GM19193 (cell line): Measurements from ENCODE around the gene STK32C.

Source experiments
- POLR2A ChIP-seq: IDR thresholded peaks from 4 replicates; pipeline ENCODE4 v1.6.1; 2011; ENCODE audit not compliant: insufficient read depth, insufficient read length; ENCODE audit errors: extremely low read depth

STK32C gene

DNA sequence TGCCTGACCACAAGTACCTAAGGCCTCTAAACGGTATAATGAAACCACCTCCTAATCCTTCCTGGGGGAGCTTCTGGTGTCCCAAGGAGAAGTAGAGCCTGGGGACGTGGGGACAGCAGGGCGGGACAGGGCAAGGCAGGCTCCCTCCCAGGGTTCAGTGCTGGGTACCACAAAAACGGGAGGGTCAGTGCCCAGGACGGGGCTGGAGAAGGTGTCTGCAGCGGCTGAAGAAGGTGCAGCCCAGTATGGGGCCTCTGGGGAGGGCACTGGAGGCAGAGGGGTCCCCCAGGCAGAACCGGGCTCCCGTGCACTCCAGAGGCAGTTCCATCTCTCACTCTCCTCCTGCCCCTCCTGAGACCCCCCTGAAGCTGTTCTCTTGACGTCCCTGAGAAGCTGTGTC, 74.8 kb downstream of the STK32C start:
- no peak for TF ChIP-seq POLR2A

DNA sequence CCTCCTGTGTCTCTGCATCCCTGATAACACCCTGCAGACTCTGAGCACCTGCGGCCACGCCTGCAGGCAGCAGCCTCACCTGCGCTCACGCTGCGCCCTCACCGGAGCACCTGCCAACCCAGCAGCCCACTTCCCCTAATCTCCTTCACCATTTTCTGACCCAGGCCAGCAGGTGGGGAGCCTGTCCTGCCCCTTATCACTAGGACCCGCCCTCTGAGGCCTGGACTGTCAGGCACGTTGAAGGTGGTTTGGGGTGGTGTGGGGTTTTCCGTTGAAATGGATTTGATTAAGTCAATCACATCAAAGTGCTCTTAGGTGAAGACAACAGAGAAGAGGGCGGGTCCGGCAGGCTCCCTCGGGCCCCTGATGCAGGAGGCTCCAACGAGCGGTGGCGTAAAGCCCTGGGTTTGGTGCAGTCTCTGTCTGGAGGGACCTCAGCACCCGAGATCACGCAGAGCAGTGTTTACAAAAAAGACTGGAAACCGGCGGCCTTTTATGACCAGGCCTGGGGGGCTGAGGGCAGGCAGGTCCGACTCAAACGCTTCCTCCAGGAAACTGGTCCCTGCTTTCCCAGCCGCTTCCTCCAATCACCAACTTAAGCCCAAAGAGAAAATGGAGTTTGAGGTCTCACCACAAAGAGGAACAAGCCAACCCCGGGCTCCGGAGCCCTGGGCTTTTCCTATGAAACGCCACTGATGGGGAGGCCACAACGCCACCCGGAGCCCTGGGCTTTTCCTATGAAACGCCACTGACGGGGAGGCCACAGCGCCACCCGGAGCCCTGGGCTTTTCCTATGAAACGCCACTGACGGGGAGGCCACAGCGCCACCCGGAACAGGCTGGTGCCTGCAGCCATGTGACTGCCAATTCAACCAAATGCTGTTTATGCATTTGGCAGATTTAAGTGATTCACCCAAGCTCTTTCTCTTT, 75.5 kb downstream of the STK32C start:
- TF ChIP-seq POLR2A, result no peak

DNA sequence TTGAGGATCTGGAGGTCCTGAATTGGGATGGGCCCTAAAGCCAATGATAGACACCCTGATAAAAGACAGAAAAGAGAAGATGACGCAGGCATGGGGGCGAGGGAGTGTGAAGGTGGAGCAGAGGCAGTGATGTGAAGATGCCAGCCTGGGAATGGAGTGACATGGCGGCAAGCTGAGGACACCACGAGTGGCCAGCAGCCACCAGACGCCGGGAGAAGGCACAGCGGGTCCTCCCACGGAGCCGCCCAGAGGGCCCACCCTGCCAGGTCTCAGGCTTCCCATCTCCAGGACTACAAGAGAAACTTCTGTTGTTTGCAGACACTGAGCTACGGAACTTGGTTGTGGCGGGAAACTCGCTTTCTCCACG, 76.1 kb downstream of the STK32C start:
- no peak for TF ChIP-seq POLR2A

DNA sequence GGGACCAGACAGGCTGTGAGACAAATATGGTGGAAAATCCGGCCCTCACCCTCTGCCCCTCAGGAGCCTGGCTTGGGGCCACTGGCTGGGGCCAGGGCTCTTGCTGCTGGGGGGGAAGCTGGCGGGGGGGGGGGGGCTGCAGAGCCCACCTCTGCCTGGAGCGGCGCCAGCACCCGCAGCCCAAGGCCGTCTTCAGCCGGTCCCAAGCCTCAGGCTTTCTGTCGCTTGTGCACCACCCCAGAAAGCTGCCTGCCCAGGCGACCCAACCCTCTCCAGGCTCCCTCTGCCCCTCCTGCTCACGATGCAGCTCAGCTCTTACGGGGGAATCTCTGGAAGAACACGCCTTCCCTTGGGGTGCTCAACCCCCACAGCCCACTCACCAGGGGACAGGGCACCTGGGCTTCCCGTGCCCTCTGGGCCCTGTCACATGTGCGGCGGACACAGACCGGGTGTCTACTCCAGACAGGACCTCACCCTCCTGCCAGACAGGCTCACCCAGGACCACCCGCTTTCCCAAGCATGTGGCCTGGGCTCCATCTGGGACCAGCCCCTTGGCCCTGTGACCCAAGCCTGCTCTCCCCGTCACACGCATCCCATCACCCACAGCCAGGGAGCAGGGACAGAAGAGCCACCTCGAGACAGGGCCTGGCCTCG, 77.1 kb downstream of the STK32C start:
- no peak for TF ChIP-seq POLR2A

DNA sequence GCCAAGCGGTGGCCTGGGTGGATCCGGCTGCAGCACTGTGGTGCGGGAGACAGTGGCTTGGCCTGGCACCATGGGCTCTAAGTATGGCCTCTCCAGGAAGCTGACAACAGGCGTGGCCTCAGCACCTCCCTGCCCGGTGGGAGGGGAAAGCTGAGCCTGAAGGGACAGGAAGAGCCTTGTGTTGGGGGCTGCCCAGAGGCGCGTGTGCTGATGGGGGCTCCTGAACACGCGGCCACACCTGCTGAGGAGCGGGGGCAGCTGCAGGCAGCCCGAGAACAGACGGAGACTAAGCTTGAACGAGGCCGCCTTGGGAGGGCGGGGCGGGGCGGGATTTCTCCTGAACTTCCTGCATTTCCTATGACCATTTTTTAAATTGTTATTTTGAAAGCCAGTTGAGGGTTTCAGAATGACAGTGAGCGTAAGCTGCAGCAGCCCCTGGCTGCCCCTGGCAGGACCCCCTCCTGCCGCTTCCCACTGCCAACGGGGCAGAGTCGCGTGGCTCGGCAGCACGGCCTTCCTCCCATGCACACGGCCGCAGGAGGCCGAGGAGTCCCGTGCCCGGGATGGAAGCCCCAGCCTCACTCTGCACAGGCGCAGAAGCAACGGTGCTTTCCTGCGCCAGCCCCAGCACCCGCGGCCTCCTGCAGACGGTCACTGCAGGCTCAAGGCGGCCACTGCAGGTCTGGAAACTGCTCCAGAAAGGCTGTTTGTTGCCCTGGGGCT, 77.8 kb downstream of the STK32C start:
- peak; percentile 12 for TF ChIP-seq POLR2A

DNA sequence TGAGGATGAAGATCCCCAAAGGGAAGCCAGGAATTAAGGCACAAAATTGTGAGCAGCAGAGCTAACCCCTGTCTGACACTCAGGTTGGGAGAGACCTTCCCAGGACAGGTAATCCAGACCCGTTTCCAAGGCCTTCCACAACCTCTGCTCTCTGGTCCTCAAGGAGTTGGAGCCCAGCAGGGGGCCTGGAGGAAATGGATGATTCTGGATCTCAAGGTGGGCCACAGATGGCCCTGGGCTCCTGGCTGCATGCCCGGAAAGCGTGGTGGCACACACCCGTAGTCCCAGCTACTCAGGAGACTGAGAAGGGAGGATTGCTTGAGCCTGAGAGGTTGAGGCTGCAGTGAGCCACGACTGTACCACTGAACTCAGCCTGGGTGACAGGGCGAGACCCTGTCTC, 78.7 kb downstream of the STK32C start:
- no peak for TF ChIP-seq POLR2A

DNA sequence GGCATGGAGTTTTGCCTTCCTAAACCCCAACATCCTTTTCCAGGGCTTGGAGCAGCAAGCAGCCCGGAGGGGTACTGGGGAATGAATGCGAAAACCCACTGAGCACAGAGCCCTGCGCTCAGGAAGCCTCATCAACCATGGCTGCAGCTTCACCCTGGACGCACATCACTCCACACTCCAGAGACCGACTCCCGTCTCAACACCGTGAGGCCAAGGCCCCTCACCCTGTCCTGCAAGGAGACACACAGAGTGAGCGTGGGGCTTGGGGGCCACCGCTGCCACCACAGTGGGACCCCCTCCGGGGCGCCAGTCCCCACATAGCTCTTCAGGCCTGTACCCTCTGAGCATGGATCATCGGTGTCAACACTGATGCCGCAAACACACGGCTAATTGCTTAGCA, 79.1 kb downstream of the STK32C start:
- TF ChIP-seq POLR2A, result no peak

DNA sequence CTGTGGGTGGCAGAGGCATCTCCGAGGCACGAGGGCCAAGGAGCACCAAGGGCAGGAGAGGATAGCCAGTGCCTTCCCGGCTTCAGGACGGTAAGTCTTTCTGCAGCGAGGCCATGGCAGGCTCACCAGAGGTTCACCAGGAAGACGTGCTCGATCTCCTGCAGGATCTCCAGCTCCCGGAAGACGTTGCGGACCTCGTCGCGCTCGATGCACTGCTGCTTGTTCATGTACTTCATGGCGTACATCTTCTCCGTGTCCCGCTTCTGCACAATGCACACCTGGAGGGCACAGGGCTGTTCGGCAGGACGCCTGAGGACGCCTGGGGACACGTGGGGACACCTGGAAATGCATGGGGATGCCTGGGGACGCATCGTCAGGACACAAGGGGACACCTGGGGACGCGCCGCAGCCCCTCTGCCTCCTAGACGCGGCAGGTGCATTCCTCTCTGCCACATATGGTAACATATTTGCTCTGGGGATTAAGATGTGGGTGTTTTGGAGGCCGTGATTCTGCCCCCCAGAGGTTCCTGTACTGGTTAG, 79.8 kb downstream of the STK32C start:
- TF ChIP-seq POLR2A, result no peak

DNA sequence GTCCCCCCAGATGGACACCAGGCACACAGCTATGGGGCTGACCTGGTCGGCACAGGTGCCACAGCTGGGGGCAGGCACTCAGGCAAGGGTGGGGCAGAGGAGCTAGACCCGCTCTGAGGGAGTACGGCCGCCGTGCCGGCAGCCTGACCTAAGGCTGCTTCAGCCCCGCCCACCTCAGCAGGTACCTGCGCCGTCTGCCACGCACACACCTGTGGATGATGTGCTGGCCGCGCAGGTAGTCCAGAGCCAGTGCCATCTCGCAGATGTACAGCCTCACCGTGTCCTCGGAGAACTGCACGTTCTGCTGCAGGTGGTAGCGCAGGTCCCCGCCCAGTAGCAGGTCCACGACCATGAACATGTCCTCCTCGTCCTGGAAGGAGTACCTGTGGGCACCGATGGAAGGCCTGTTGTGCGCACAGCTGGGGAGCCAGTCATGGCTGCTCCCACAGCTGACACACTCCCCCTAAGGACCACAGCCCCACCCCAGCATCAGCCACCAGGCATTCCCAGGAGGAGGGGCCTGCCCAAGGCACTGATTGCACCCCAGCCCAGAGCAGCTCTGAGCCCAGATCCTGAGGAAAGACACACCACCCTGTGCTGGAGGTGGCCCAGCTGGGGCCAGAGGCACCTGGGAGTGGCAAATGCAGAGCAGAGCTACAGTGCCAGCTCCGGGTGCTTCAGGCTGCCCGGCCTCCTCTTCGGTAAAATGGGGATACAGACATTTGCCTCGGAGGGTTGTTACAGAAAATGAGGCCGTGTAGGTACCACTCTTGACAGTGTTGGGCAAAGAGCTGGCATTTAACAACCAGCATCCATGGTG, 81.0 kb downstream of the STK32C start:
- TF ChIP-seq POLR2A, result no peak

DNA sequence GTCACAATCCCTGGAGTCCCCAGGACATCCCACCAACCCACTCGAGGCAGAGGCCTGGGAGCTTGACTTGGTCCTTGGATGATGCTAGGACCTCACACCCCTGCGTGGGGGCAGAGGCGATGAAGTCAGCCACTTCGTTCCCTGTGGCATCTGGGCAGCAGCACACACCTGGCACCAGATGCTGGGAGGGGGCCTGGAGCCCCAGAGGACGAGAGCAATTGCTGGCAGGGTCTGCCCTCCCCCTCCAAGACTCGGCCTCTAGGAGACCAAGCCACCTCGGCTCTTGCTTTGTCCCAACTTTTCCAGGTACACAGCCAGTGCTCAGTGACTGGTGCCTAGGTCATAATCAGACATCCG, 81.9 kb downstream of the STK32C start:
- no peak for TF ChIP-seq POLR2A

DNA sequence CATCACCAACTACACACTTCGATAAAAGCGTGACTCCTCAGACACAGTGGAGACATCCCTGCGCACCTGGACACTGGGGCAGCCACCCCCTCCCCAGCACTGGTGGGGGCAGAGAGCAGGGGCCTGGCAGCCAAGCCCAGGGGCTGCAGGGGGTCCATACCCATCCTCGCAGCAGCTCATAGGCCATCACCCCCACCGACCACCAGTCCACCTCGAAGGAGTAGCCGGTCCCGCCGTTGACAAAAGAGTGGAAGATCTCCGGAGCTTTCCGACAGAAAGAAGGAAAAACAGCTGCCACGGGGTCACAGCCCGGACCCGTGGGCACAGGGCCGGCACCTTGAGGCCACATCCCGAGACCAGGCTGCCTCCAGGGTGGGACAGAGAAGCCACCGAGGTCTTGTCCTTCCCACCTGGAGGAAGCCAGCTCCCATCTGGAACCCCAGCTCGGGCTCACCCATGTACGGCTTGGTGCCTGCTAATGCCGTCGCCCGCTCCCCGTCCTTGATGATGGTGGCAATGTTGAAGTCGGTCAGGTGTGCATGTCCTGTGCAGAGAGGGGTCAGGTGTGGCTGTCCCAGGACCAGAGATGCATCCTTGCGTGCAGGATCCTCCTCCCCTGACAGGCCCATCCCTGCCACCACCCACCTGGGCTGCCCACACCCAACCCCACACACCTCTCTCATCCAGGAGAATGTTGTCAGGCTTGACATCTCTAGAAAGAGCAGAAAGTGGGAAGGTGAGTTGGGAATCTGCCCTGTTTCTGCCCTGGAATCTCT, 82.5 kb downstream of the STK32C start:
- no peak for TF ChIP-seq POLR2A

DNA sequence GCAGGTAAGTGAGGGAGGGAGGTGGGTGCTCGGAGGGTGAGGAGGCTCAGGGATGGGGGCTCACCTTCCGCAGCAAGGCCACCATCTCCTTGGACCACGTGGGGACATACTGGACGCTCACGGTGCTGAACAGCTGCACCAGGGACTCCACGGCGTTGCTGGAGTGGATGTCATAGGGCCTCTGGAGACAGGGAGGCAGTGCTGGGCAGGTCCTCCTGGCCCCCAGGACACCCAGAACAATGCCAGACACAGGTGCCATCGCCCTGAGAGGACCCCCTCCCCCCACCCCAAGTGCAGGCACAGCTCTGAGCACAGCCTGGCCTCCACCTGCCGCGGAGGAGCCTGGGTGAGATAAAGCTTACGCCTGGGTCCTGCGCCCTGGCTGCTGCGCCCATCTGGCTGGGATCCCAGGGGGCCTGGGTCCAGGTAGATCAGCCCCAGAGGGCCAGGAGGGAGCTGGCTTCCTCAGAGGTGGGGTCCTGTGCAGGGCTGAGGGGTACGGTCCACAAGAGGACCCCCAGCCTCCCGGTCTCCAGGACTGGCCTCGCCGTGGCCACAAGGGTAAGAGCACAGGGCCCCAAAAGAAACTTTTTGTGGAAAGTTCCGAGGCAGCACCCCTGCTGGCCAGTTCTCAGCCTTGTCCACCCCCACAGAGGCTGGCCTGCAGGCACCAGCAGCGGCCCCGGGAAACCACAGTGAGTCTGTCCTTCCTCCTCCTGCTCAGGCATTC, 83.2 kb downstream of the STK32C start:
- TF ChIP-seq POLR2A, result no peak
